Measurements from ENCODE around the gene RPLP1.
A peak's percentile ranks its signal among the peaks of the same experiment; 100 is the strongest.

RPLP1 gene

DNA sequence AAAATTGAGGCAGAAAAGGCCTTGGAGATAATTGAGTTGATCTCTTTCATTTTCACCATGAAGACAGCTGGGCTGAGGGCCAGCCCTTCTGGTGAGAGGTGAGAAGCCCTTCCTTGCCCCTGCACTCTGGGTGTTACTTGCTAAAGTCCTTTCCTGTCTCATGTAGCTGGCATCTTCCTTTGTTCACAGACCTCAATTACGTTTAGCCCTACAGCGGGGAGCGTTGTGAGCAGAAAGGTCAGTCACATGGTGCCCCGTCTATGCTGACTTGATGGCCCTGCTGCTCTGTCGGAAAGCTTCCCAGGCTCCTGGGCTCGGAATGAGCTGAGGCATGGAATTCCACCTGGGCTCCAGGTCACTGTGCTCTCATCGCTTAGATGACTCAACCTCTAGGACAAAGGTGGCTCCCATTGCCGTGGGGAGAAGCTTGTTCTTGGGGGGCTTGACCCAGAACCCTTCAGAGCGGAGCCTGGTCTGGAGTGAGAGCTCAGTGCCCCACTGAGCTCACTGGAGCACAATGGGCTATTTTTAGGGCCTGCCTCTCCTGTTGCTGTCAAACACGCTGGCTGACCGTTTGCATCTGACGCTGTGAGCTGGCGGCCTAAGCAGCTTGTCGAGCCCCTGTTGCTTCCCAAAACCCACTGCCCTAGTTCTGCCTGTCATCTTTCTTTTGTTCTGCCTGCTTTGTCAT, 47.0 kb downstream of the RPLP1 start:
- peak; percentile 88 for DNase-seq

DNA sequence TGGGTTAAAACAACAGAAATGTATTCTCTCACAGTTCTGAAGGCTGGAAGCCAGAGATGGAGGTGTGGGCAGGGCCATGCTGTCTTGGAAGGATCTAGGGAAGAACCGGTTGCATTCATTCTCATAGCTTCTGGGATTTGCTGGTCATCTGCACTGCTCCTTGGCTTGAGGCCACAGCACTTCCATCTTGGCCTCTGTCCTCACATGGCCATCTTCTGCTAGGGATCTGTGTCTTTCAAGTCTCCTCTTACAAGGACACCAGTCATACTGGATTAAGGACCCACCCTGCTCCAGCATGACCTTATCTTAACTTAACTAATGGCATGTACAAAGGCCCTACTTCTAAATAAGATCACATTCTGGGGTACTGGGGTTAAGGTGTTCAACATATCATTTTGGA, 47.7 kb downstream of the RPLP1 start:
- DNase-seq, result no peak

DNA sequence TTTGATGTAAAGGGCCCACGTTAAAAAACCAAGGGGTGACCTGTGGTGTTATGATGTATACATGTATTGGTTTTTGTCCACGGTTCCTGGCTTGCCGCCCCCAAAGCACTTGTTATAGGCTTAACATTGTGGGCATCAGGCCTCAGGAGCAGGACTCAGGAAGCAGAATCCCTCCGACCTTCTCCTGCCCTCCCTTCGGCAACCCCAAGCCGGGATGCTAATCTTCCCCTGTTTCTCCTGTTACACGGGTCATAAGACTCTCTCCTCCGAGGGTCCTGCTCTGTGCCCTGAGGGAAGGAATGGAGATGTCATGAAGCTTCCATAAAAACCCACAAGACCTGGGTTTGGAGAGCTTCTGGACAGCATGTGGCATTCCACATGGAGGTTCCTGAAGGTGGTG, 48.8 kb downstream of the RPLP1 start:
- no peak for DNase-seq

DNA sequence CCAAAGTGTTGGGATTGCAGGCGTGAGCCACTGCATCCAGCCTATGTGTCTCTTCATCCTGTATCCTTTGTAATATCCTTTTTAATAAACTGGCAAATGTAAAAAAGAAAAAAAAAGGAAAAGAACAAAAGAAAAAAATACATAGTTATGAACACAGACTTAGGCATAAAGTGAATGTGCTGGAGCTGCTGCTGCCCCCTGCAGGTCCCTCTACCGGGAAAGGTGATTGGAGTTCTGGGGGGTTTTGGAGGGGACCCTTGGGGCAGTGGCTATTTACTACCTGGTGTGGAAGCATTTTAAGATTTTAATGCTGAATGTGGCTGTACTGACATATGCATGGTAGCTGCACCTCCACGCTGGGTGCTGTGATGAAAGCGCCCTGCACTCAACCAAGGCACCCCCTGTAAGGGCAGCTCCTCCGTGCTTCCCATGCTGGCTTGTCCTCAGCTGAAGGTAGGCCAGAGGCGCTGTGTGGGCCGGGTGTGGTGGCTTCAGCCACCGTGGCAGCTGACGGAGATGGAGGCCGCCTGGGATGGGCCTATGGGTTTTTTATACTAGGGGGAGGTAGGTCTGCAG, 49.9 kb downstream of the RPLP1 start:
- DNase-seq, result no peak

DNA sequence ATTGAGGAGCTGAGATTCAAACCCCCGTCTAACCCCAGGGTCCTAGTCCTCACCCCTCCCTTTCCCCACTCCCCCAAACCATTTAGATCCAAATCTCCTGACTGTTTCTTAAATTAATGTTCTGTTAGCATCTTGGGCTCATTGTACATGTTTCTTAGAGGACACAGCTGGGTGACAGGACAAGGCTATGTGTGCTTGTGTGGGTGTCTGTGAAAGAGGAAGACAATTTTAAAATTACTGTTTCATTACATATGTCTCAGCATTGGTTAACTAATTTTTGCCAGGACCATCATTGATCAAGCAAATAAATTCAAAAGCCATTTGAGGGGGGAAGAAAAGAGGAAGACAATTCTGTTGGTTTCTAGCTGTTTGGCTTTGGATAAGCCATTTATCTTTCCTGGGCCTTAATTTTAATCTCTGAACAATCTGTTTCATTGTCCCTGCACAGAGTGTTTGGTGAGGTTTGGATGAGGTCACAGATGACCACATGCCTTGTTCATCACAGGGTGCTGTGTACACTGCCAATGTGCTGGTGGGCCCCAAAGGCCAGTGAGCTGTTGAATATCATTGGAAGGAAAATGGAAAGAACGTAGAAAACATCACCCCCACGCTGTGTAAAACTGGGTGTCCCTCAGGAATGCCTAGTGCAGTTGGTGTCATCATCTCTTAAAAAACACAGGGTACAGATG, 51.9 kb downstream of the RPLP1 start:
- no peak for DNase-seq

Measured in eye (tissue), 1 donor.